Neural cell (in vitro differentiated cells): ENCODE measurements around the gene PRKCA. TPM values are rescaled to one million over a fixed set of nuclear protein-coding genes. Genes with fewer than 3 reads are reported as not detected.
A peak's percentile ranks its signal among the peaks of the same experiment; 100 is the strongest.

Experiments
- H2AFZ ChIP-seq: fragments of 200-600, 300-800 bp; sonication (generic), shearing (Covaris generic); 2 replicates; pipeline ENCODE4 v1.6.0; 2014; ENCODE audit warnings: low read depth, mild to moderate bottlenecking, antibody characterized with exemption, low read length, moderate library complexity
- H3F3A ChIP-seq: fragments of 200-600 bp; shearing (Covaris generic); 2 replicates; pipeline ENCODE4 v1.6.1; 2016; ENCODE audit warnings: mild to moderate bottlenecking, moderate library complexity, mixed read lengths, antibody characterized with exemption, low read length; ENCODE audit not compliant: insufficient read depth, poor library complexity, severe bottlenecking
- H3K27ac ChIP-seq: fragments of 200-600, 300-800 bp; sonication (generic), shearing (Covaris generic); 2 replicates; pipeline ENCODE4 v1.5.1; 2014; ENCODE audit warnings: mild to moderate bottlenecking, low read length, moderate library complexity
- H3K27me3 ChIP-seq: fragments of 300-800, 200-600 bp; sonication (generic), shearing (Covaris generic); 2 replicates; pipeline ENCODE4 v1.6.0; 2014; ENCODE audit warnings: mild to moderate bottlenecking, low read depth, low read length, moderate library complexity; ENCODE audit not compliant: insufficient read depth
- H3K36me3 ChIP-seq: fragments of 300-800, 200-600 bp; sonication (generic), shearing (Covaris generic); 2 replicates; pipeline ENCODE4 v1.5.1; 2014; ENCODE audit warnings: mild to moderate bottlenecking, antibody characterized with exemption, low read length, moderate library complexity; ENCODE audit not compliant: insufficient read depth
- H3K4me2 ChIP-seq: fragments of 300-800, 200-600 bp; sonication (generic), shearing (Covaris generic); 2 replicates; pipeline ENCODE4 v1.6.0; 2014; ENCODE audit warnings: mild to moderate bottlenecking, low read length
- H3K4me3 ChIP-seq: fragments of 300-800, 200-600 bp; sonication (generic), shearing (Covaris generic); 2 replicates; pipeline ENCODE4 v1.5.1; 2014; ENCODE audit warnings: mild to moderate bottlenecking, low read length, moderate library complexity
- H3K79me2 ChIP-seq: fragments of 200-600 bp; shearing (Covaris generic); replicated peaks from 2 replicates; pipeline ENCODE4 v1.6.0; 2014; ENCODE audit warnings: mild to moderate bottlenecking, low read length, moderate library complexity; ENCODE audit not compliant: insufficient read depth
- H3K9ac ChIP-seq: fragments of 300-800, 200-600 bp; sonication (generic), shearing (Covaris generic); 2 replicates; pipeline ENCODE4 v1.6.1; 2016; ENCODE audit warnings: mild to moderate bottlenecking, low read length, mixed read lengths
- H3K9me2 ChIP-seq: fragments of 200-600 bp; shearing (Covaris generic); 2 replicates; pipeline ENCODE4 v1.6.1; 2016; ENCODE audit warnings: mild to moderate bottlenecking, low read length, mixed read lengths; ENCODE audit not compliant: insufficient read depth
- H3K9me3 ChIP-seq: fragments of 200-600, 300-800 bp; sonication (generic), shearing (Covaris generic); 2 replicates; pipeline ENCODE4 v1.6.1; 2016; ENCODE audit warnings: mild to moderate bottlenecking, mixed run types, low read length, moderate library complexity, mixed read lengths
- H4K20me1 ChIP-seq: fragments of 200-600 bp; shearing (Covaris generic); 2 replicates; pipeline ENCODE4 v1.6.1; 2016; ENCODE audit warnings: mild to moderate bottlenecking, mixed run types; ENCODE audit not compliant: insufficient read depth
- EP300 ChIP-seq: fragments of 450-650 bp; conservative IDR thresholded peaks from 2 replicates; pipeline ENCODE4 v1.6.1; 2014; ENCODE audit warnings: antibody characterized with exemption, mild to moderate bottlenecking, moderate library complexity; ENCODE audit not compliant: poor library complexity, severe bottlenecking
- EZH2 ChIP-seq: fragments of 200-600, 300-800 bp; shearing (Covaris generic), sonication (generic); IDR thresholded peaks from 2 replicates; pipeline ENCODE4 v1.6.1; 2014; ENCODE audit warnings: antibody characterized with exemption, low read length, borderline replicate concordance, mild to moderate bottlenecking; ENCODE audit not compliant: insufficient read depth, poor library complexity, severe bottlenecking
- MXI1 ChIP-seq: fragments of 450-650 bp; conservative IDR thresholded peaks from 2 replicates; pipeline ENCODE4 v1.6.1; 2014; ENCODE audit warnings: antibody characterized with exemption, mild to moderate bottlenecking; ENCODE audit not compliant: poor library complexity, severe bottlenecking
- POLR2AphosphoS5 ChIP-seq: IDR thresholded peaks from 2 replicates; pipeline ENCODE4 v1.6.1; 2012
- RAD21 ChIP-seq: fragments of 450-650 bp; conservative IDR thresholded peaks from 2 replicates; pipeline ENCODE4 v1.6.1; 2014; ENCODE audit warnings: antibody characterized with exemption, mild to moderate bottlenecking, moderate library complexity
- SMC3 ChIP-seq: fragments of 450-650 bp; conservative IDR thresholded peaks from 2 replicates; pipeline ENCODE4 v1.6.1; 2014; ENCODE audit warnings: antibody characterized with exemption, mild to moderate bottlenecking, moderate library complexity; ENCODE audit not compliant: poor library complexity
- TAF1 ChIP-seq: IDR thresholded peaks from 2 replicates; pipeline ENCODE4 v1.6.1; 2012; ENCODE audit warnings: low read depth
- polyA plus RNA-seq: library from polyadenylated mRNA; depleted of rRNA; stranded (reverse); fragments of >200 nt; gene quantifications from 2 replicates; pipeline ENCODE4 v1.2.3, GENCODE V29; 2014
- TF ChIP-seq, protein P1 (sequence below): IDR thresholded peaks from 2 replicates; pipeline ENCODE4 v1.6.1; 2012; ENCODE audit warnings: borderline replicate concordance
- TF ChIP-seq, protein P2 (sequence below): fragments of 450-650 bp; IDR thresholded peaks from 2 replicates; pipeline ENCODE4 v1.5.1; 2014; ENCODE audit warnings: antibody characterized with exemption, mild to moderate bottlenecking, moderate library complexity; ENCODE audit not compliant: poor library complexity, severe bottlenecking

The PRKCA gene
- polyA plus RNA-seq, 1 donor from 2014 or later, result 5.9 TPM

DNA sequence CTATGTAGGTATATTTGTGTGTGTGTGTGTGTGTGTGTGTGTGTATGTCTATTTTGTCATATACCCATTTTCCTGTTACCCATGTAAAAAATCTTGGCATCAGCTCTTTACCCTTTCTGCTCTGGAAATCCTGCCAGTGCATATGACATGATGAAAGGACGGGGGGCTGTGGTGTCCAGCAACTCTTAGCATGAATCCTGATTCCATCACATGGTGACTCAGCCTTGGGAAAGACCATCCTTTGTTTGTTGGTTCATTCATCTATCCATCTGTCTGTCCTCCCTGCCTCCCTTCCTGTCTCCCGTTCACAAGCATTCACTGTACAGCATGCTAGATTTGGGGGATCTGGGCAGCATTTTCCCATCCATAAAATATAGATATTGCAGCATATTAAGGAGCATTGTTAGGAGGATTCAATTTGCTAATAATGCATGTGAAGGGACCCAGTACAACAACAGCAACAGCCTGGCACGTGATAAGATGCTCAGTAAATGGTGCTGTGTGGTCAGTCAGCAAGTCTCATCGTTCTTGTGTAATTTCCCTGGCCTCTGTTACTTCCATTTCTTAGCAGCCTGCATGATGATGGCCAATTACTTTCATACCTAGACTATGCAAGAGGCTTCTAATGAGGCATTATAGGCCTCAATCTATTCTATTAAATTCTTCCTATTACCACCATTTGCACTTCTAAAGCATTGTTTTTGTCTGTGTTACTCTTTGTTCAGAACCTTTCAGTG lies 191.0 kb downstream of the PRKCA start:
- Histone ChIP-seq H3K4me2 (no peak overlapping the region), H4K20me1 (no peaks in the 10 kb centered on the region), H3K9me3 (no peaks in the 10 kb centered on the region), H3K27ac (peak overlapping the region; percentile 46), H3K9me2 (no peaks in the 10 kb centered on the region), H3K36me3 (no peaks in the 10 kb centered on the region), H3K9ac (no peak overlapping the region), H3K4me3 (no peak overlapping the region), H2AFZ (no peak overlapping the region), H3K79me2 (no peaks in the 10 kb centered on the region), H3K27me3 (no peaks in the 10 kb centered on the region), H3F3A (no peaks in the 10 kb centered on the region)
- TF ChIP-seq POLR2AphosphoS5 (no peak), EZH2 (no peak), MXI1 (no peak), SMC3 (no peak), RAD21 (no peak), EP300 (no peak), TAF1 (no peak)
- TF ChIP-seq, protein P1, sequence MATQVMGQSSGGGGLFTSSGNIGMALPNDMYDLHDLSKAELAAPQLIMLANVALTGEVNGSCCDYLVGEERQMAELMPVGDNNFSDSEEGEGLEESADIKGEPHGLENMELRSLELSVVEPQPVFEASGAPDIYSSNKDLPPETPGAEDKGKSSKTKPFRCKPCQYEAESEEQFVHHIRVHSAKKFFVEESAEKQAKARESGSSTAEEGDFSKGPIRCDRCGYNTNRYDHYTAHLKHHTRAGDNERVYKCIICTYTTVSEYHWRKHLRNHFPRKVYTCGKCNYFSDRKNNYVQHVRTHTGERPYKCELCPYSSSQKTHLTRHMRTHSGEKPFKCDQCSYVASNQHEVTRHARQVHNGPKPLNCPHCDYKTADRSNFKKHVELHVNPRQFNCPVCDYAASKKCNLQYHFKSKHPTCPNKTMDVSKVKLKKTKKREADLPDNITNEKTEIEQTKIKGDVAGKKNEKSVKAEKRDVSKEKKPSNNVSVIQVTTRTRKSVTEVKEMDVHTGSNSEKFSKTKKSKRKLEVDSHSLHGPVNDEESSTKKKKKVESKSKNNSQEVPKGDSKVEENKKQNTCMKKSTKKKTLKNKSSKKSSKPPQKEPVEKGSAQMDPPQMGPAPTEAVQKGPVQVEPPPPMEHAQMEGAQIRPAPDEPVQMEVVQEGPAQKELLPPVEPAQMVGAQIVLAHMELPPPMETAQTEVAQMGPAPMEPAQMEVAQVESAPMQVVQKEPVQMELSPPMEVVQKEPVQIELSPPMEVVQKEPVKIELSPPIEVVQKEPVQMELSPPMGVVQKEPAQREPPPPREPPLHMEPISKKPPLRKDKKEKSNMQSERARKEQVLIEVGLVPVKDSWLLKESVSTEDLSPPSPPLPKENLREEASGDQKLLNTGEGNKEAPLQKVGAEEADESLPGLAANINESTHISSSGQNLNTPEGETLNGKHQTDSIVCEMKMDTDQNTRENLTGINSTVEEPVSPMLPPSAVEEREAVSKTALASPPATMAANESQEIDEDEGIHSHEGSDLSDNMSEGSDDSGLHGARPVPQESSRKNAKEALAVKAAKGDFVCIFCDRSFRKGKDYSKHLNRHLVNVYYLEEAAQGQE, result no peak
- TF ChIP-seq, protein P2, sequence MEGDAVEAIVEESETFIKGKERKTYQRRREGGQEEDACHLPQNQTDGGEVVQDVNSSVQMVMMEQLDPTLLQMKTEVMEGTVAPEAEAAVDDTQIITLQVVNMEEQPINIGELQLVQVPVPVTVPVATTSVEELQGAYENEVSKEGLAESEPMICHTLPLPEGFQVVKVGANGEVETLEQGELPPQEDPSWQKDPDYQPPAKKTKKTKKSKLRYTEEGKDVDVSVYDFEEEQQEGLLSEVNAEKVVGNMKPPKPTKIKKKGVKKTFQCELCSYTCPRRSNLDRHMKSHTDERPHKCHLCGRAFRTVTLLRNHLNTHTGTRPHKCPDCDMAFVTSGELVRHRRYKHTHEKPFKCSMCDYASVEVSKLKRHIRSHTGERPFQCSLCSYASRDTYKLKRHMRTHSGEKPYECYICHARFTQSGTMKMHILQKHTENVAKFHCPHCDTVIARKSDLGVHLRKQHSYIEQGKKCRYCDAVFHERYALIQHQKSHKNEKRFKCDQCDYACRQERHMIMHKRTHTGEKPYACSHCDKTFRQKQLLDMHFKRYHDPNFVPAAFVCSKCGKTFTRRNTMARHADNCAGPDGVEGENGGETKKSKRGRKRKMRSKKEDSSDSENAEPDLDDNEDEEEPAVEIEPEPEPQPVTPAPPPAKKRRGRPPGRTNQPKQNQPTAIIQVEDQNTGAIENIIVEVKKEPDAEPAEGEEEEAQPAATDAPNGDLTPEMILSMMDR, result no peak

DNA sequence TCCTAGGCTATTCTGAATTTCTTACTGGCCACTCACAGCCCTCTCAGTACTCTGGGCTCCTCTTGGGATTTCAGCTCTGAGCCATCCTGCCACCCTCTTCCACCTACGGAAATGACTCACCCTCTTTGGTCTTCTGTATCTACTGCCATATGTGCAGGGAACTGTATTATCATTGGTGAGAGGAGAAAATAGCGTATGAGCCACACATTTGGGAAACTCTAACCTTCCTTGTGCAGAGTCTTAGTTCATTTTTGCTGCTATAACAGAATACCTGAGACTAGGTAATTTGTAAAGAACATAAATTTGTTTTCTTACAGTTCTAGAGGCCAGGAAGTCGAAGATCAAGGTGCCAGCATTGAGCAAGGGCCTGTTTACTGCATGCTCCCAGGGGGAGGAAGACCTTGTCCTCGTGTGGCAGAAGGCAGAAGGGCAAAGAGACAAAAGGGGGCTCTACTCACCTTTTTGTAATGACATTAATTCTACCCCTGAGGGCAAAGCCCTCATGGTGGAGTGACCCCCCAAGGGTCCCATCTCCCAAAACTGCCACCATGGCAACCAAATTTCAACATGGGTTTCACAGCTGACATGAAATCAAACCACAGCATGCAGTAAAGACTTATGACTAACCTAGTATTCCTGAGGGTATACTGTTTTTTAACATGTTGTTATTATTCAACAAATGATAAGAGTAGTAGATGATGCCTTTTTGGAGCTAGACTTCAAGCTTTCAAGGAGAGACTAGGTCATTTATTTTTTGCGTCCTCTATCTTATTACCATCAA lies 191.8 kb downstream of the PRKCA start:
- Histone ChIP-seq H3K9me3 (no peaks in the 10 kb centered on the region), H3K9me2 (no peaks in the 10 kb centered on the region), H3K27me3 (no peaks in the 10 kb centered on the region), H3K36me3 (no peaks in the 10 kb centered on the region), H3K4me2 (no peak overlapping the region), H3F3A (no peaks in the 10 kb centered on the region), H3K27ac (no peak overlapping the region), H3K4me3 (no peak overlapping the region), H2AFZ (no peak overlapping the region), H3K9ac (no peak overlapping the region), H3K79me2 (no peaks in the 10 kb centered on the region), H4K20me1 (no peaks in the 10 kb centered on the region)
- TF ChIP-seq RAD21, result no peak
- TF ChIP-seq, protein P2, result no peak
- no peak for TF ChIP-seq EP300
- TF ChIP-seq TAF1, result no peak
- TF ChIP-seq MXI1, result no peak
- TF ChIP-seq, protein P1, result no peak
